ENCODE results near the gene HIGD1C.
"Not testable (repeated sequence)": the region's sequence is repeated elsewhere in the genome, so short reads cannot be mapped to it uniquely, and the experiment has no call there.

HIGD1C gene

GRCh38 chr12:50985322-50985721 lies 33.0 kb downstream of the HIGD1C start:
- no peak for DNase-seq (ENCODE audit: low spot score)

GRCh38 chr12:50986966-50987737 lies 34.8 kb downstream of the HIGD1C start:
- DNase-seq (ENCODE audit: low spot score): no peak

- no peak for DNase-seq (ENCODE audit: low spot score)
These were observed 35.7 kb downstream of the HIGD1C start for GRCh38 chr12:50988051-50988450.

GRCh38 chr12:50988871-50989270 lies 36.5 kb downstream of the HIGD1C start:
- DNase-seq (ENCODE audit: low spot score): no peak

GRCh38 chr12:50990147-50990727 lies 37.9 kb downstream of the HIGD1C start:
- no peak for DNase-seq (ENCODE audit: low spot score)

GRCh38 chr12:50990791-50991190 lies 38.4 kb downstream of the HIGD1C start:
- DNase-seq (ENCODE audit: low spot score): no peak

GRCh38 chr12:50991291-50991690 lies 38.9 kb downstream of the HIGD1C start:
- no peak for DNase-seq (ENCODE audit: low spot score)

- no peak for DNase-seq (ENCODE audit: low spot score)
These were observed 40.5 kb downstream of the HIGD1C start for GRCh38 chr12:50992819-50993218.

- no peak for DNase-seq (ENCODE audit: low spot score)
These were observed 46.7 kb downstream of the HIGD1C start for GRCh38 chr12:50999093-50999492.

- no peak for DNase-seq (ENCODE audit: low spot score)
These were observed 47.9 kb downstream of the HIGD1C start for GRCh38 chr12:51000245-51000644.

GRCh38 chr12:51001799-51002198 lies 49.5 kb downstream of the HIGD1C start:
- no peak for DNase-seq (ENCODE audit: low spot score)

GRCh38 chr12:51004504-51004903 lies 52.2 kb downstream of the HIGD1C start:
- no peak for DNase-seq (ENCODE audit: low spot score)

- no peak for DNase-seq (ENCODE audit: low spot score)
These were observed 52.7 kb downstream of the HIGD1C start for GRCh38 chr12:51005030-51005429.

GRCh38 chr12:51005671-51006070 lies 53.3 kb downstream of the HIGD1C start:
- DNase-seq (ENCODE audit: low spot score): no peak

GRCh38 chr12:51008329-51009055 lies 56.1 kb downstream of the HIGD1C start:
- DNase-seq (ENCODE audit: low spot score): no peak

GRCh38 chr12:51009056-51009440 lies 56.7 kb downstream of the HIGD1C start:
- DNase-seq (ENCODE audit: low spot score): no peak

- DNase-seq (ENCODE audit: low spot score): peak; percentile 81
These were observed 59.6 kb downstream of the HIGD1C start for GRCh38 chr12:51011955-51012354.

- no peak for DNase-seq (ENCODE audit: low spot score)
These were observed 60.4 kb downstream of the HIGD1C start for GRCh38 chr12:51012570-51013236.

GRCh38 chr12:51013441-51013840 lies 61.1 kb downstream of the HIGD1C start:
- no peak for DNase-seq (ENCODE audit: low spot score)

GRCh38 chr12:51014467-51014866 lies 62.1 kb downstream of the HIGD1C start:
- not testable (repeated sequence) for DNase-seq (ENCODE audit: low spot score)

- DNase-seq (ENCODE audit: low spot score): no peak
These were observed 65.1 kb downstream of the HIGD1C start for GRCh38 chr12:51017452-51017851.

- DNase-seq (ENCODE audit: low spot score): no peak
These were observed 66.6 kb downstream of the HIGD1C start for GRCh38 chr12:51018956-51019355.

- no peak for DNase-seq (ENCODE audit: low spot score)
These were observed 67.6 kb downstream of the HIGD1C start for GRCh38 chr12:51019927-51020326.

All from ecto neural progenitor cell (in vitro differentiated cells).